HEK293 (cell line): ENCODE measurements around the gene UQCRFS1.

Source experiments
- CTCF ChIA-PET: fragments of 350-600 bp; formaldehyde crosslinking; extraction: SDS; loops from one replicate; lab custom pipeline; 2021; ENCODE audit warnings: antibody characterized with exemption; lab: Yijun Ruan, JAX
- POLR2A ChIA-PET: fragments of 300-600 bp; formaldehyde crosslinking; extraction: SDS; loops from one replicate; lab custom pipeline; 2020; ENCODE audit warnings: antibody characterized with exemption, inconsistent platforms; lab: Yijun Ruan, JAX
- H3K27ac ChIP-seq: fragments of 200-500 bp; sonication (Bioruptor generic); 2 replicates; pipeline ENCODE4 v1.5.1; 2014; ENCODE audit warnings: low read depth, low read length, control low read depth, inconsistent platforms; ENCODE audit errors: extremely low read depth
- H3K36me3 ChIP-seq, 2 experiments: fragments of 200-500 bp in 1 of 2; sonication (Bioruptor generic) in 1 of 2; 1 replicate in 1 of 2; 2 replicates in 1 of 2; pipeline ENCODE4 v1.5.1; 2014 to 2017; ENCODE audit warnings: inconsistent platforms in 2 of 2, low read length in 2 of 2; ENCODE audit not compliant: control insufficient read depth in 2 of 2, insufficient read depth in 1 of 2
- H3K4me1 ChIP-seq: fragments of 200-500 bp; sonication (Bioruptor generic); 2 replicates; pipeline ENCODE4 v1.5.1; 2014; ENCODE audit warnings: mild to moderate bottlenecking, low read length, inconsistent platforms; ENCODE audit not compliant: control insufficient read depth, insufficient read depth
- H3K4me3 ChIP-seq: 2 replicates; pipeline ENCODE4 v1.5.1; 2011; ENCODE audit warnings: low read depth, mild to moderate bottlenecking, control low read depth, low read length, moderate library complexity
- H3K9me3 ChIP-seq: fragments of 200-500 bp; sonication (Bioruptor generic); 2 replicates; pipeline ENCODE4 v1.5.1; 2014; ENCODE audit warnings: low read depth, low read length, inconsistent platforms; ENCODE audit not compliant: control insufficient read depth, insufficient read depth
- BCL11A ChIP-seq: fragments of 450-650 bp; formaldehyde crosslinking; IDR thresholded peaks from 2 replicates; pipeline ENCODE4 v1.5.1; 2016; ENCODE audit warnings: low read depth, missing biosample characterization, missing genetic modification characterization
- EGR2 ChIP-seq: fragments of 450-650 bp; formaldehyde crosslinking; IDR thresholded peaks from 2 replicates; pipeline ENCODE4 v1.5.1; 2016; ENCODE audit warnings: low read depth, missing biosample characterization, missing genetic modification characterization
- GLI2 ChIP-seq: fragments of 450-650 bp; formaldehyde crosslinking; IDR thresholded peaks from 2 replicates; pipeline ENCODE4; 2017; ENCODE audit warnings: missing biosample characterization, missing genetic modification characterization, low read depth, borderline replicate concordance
- KLF1 ChIP-seq: fragments of 450-650 bp; formaldehyde crosslinking; IDR thresholded peaks from 2 replicates; pipeline ENCODE4 v1.5.1; 2016; ENCODE audit warnings: missing biosample characterization, missing genetic modification characterization
- KLF8 ChIP-seq: fragments of 450-650 bp; formaldehyde crosslinking; IDR thresholded peaks from 2 replicates; pipeline ENCODE4 v1.5.1; 2016; ENCODE audit warnings: missing biosample characterization, missing genetic modification characterization
- SCRT1 ChIP-seq: fragments of 450-650 bp; formaldehyde crosslinking; IDR thresholded peaks from 2 replicates; pipeline ENCODE4 v1.5.1; 2016; ENCODE audit warnings: missing biosample characterization, missing genetic modification characterization, borderline replicate concordance
- SETDB1 ChIP-seq: IDR thresholded peaks from one replicate; pipeline ENCODE4 v1.6.1; 2017; ENCODE audit warnings: mild to moderate bottlenecking, low read length, moderate library complexity, mixed read lengths; ENCODE audit not compliant: insufficient read length
- ZBTB6 ChIP-seq: fragments of 450-650 bp; formaldehyde crosslinking; IDR thresholded peaks from 2 replicates; pipeline ENCODE4 v1.5.1; 2017; ENCODE audit warnings: missing biosample characterization, missing genetic modification characterization
- ZEB2 ChIP-seq: fragments of 450-650 bp; formaldehyde crosslinking; IDR thresholded peaks from 2 replicates; pipeline ENCODE4 v1.5.1; 2016; ENCODE audit warnings: missing biosample characterization, missing genetic modification characterization
- ZFP3 ChIP-seq: fragments of 450-650 bp; formaldehyde crosslinking; IDR thresholded peaks from 2 replicates; pipeline ENCODE4 v1.5.1; 2016; ENCODE audit warnings: low read depth, missing biosample characterization, missing genetic modification characterization
- ZNF133 ChIP-seq: fragments of 450-650 bp; formaldehyde crosslinking; IDR thresholded peaks from 2 replicates; pipeline ENCODE4 v1.5.1; 2016; ENCODE audit warnings: missing biosample characterization, missing genetic modification characterization
- ZNF174 ChIP-seq: fragments of 450-650 bp; formaldehyde crosslinking; IDR thresholded peaks from 2 replicates; pipeline ENCODE4 v1.5.0; 2017; ENCODE audit warnings: missing biosample characterization, mild to moderate bottlenecking, missing genetic modification characterization
- ZNF202 ChIP-seq: fragments of 450-650 bp; formaldehyde crosslinking; IDR thresholded peaks from 2 replicates; pipeline ENCODE4 v1.5.1; 2016; ENCODE audit warnings: missing biosample characterization, missing genetic modification characterization, borderline replicate concordance
- ZNF23 ChIP-seq: fragments of 450-650 bp; formaldehyde crosslinking; IDR thresholded peaks from 2 replicates; pipeline ENCODE4 v1.5.1; 2016; ENCODE audit warnings: missing biosample characterization, missing genetic modification characterization, borderline replicate concordance
- ZNF354C ChIP-seq: fragments of 450-650 bp; formaldehyde crosslinking; IDR thresholded peaks from 2 replicates; pipeline ENCODE4 v1.5.1; 2016; ENCODE audit warnings: missing biosample characterization, missing genetic modification characterization, low read depth, borderline replicate concordance
- ZNF48 ChIP-seq: fragments of 450-650 bp; formaldehyde crosslinking; IDR thresholded peaks from 2 replicates; pipeline ENCODE4 v1.5.1; 2016; ENCODE audit warnings: missing biosample characterization, missing genetic modification characterization
- ZNF501 ChIP-seq: fragments of 450-650 bp; formaldehyde crosslinking; IDR thresholded peaks from 2 replicates; pipeline ENCODE4 v1.5.1; 2016; ENCODE audit warnings: missing biosample characterization, missing genetic modification characterization
- ZNF555 ChIP-seq: fragments of 450-650 bp; formaldehyde crosslinking; conservative IDR thresholded peaks from 2 replicates; pipeline ENCODE4 v1.5.1; 2017; ENCODE audit warnings: missing biosample characterization, mild to moderate bottlenecking, missing genetic modification characterization, inconsistent platforms
- ZNF580 ChIP-seq: fragments of 450-650 bp; formaldehyde crosslinking; IDR thresholded peaks from 2 replicates; pipeline ENCODE4 v1.5.1; 2016; ENCODE audit warnings: missing biosample characterization, missing genetic modification characterization
- ZNF624 ChIP-seq: fragments of 450-650 bp; formaldehyde crosslinking; IDR thresholded peaks from 2 replicates; pipeline ENCODE4 v1.5.1; 2017; ENCODE audit warnings: missing biosample characterization, missing genetic modification characterization
- ZNF677 ChIP-seq: fragments of 450-650 bp; IDR thresholded peaks from 2 replicates; pipeline ENCODE4 v1.5.0; 2018; ENCODE audit warnings: missing biosample characterization, mild to moderate bottlenecking, missing genetic modification characterization, moderate library complexity
- ZNF704 ChIP-seq: fragments of 450-650 bp; formaldehyde crosslinking; IDR thresholded peaks from 2 replicates; pipeline ENCODE4 v1.5.1; 2016; ENCODE audit warnings: missing biosample characterization, missing genetic modification characterization
- ZNF777 ChIP-seq: fragments of 450-650 bp; formaldehyde crosslinking; IDR thresholded peaks from 2 replicates; pipeline ENCODE4 v1.5.1; 2017; ENCODE audit warnings: missing biosample characterization, missing genetic modification characterization, borderline replicate concordance
- ZNF785 ChIP-seq: fragments of 450-650 bp; formaldehyde crosslinking; IDR thresholded peaks from 2 replicates; pipeline ENCODE4 v1.5.1; 2016; ENCODE audit warnings: missing biosample characterization, missing genetic modification characterization
- ZNF792 ChIP-seq: fragments of 450-650 bp; formaldehyde crosslinking; IDR thresholded peaks from 2 replicates; pipeline ENCODE4 v1.5.1; 2016; ENCODE audit warnings: missing biosample characterization, missing genetic modification characterization
- ZSCAN18 ChIP-seq: fragments of 450-650 bp; formaldehyde crosslinking; IDR thresholded peaks from 2 replicates; pipeline ENCODE4 v1.5.1; 2016; ENCODE audit warnings: missing biosample characterization, missing genetic modification characterization
- TF ChIP-seq, protein P1 (sequence below): fragments of 450-650 bp; formaldehyde crosslinking; IDR thresholded peaks from 2 replicates; pipeline ENCODE4 v1.5.1; 2016; ENCODE audit warnings: missing biosample characterization, missing genetic modification characterization
- TF ChIP-seq, protein P2 (sequence below): fragments of 450-650 bp; formaldehyde crosslinking; IDR thresholded peaks from 2 replicates; pipeline ENCODE4 v1.5.1; 2016; ENCODE audit warnings: missing biosample characterization, missing genetic modification characterization

Gene UQCRFS1

DNA sequence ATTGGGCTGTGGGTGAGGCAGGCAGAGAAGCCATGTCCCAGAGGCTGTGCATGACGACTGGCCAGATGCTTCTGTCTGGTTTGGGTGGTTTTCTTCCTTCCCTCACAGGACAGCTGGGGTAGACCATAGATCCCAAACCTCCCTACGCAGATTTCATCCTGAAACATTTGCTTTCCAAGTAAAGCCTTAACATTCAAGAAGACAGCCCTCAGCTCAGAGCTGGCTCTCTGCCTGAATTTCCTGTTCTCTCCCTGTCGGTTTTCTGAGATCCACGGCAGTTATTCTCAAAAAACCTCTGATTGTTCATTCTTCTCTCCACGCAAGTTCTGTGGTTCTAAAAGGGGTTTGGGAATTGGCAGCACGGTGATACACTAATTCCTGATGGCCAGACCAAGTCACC, 25.3 kb downstream of the UQCRFS1 start:
- POLR2A ChIA-PET: no interaction called here
- H3K9me3 ChIP-seq: no peaks in the 10 kb centered on the region
- CTCF ChIA-PET: interaction anchor here (0.6 to 1.1 kb wide), 2 partner anchors 34 to 76 kb away, joined by 3 read pairs; no protein-coding TSS in a partner anchor
- H3K36me3 ChIP-seq: no peaks in the 10 kb centered on the region
- no peaks in the 10 kb centered on the region for H3K4me1 ChIP-seq
- H3K27ac ChIP-seq: no peak overlapping the region
- no peak overlapping the region for H3K4me3 ChIP-seq
- TF ChIP-seq ZNF677 (tag by site-specific recombination): no peak
- TF ChIP-seq ZNF777: no peak
- TF ChIP-seq, protein P1, sequence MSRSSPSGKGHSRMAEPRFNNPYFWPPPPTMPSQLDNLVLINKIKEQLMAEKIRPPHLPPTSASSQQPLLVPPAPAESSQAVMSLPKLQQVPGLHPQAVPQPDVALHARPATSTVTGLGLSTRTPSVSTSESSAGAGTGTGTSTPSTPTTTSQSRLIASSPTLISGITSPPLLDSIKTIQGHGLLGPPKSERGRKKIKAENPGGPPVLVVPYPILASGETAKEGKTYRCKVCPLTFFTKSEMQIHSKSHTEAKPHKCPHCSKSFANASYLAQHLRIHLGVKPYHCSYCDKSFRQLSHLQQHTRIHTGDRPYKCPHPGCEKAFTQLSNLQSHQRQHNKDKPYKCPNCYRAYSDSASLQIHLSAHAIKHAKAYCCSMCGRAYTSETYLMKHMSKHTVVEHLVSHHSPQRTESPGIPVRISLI (tag by site-specific recombination): no peak
- no peak for TF ChIP-seq SCRT1 (tag by site-specific recombination)
- TF ChIP-seq ZNF202 (tag by site-specific recombination): no peak
- TF ChIP-seq ZNF23 (tag by site-specific recombination): no peak
- no peak for TF ChIP-seq ZNF174 (tag by site-specific recombination)
- no peak for TF ChIP-seq KLF1 (tag by site-specific recombination)
- no peak for TF ChIP-seq ZNF704 (tag by site-specific recombination)
- no peak for TF ChIP-seq ZSCAN18 (tag by site-specific recombination)
- no peak for TF ChIP-seq ZNF354C (tag by site-specific recombination)
- TF ChIP-seq ZNF785 (tag by site-specific recombination): no peak
- TF ChIP-seq ZNF501 (tag by site-specific recombination): no peak
- TF ChIP-seq ZNF48: no peak

GRCh38 chr19:29185427-29185826, 27.5 kb downstream of the UQCRFS1 start:
- POLR2A ChIA-PET: no interaction called here
- no peak overlapping the region for H3K4me3 ChIP-seq
- CTCF ChIA-PET: interaction anchor here (1.0 to 1.4 kb wide), 3 partner anchors 75 to 101 kb away, joined by 3 to 4 read pairs (median 3); no protein-coding TSS in a partner anchor
- H3K4me1 ChIP-seq: no peaks in the 10 kb centered on the region
- H3K9me3 ChIP-seq: no peaks in the 10 kb centered on the region
- TF ChIP-seq ZNF580: no peak
- TF ChIP-seq, protein P2, sequence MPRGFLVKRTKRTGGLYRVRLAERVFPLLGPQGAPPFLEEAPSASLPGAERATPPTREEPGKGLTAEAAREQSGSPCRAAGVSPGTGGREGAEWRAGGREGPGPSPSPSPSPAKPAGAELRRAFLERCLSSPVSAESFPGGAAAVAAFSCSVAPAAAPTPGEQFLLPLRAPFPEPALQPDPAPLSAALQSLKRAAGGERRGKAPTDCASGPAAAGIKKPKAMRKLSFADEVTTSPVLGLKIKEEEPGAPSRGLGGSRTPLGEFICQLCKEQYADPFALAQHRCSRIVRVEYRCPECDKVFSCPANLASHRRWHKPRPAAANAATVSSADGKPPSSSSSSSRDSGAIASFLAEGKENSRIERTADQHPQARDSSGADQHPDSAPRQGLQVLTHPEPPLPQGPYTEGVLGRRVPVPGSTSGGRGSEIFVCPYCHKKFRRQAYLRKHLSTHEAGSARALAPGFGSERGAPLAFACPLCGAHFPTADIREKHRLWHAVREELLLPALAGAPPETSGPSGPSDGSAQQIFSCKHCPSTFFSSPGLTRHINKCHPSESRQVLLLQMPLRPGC (tag by site-specific recombination): no peak
- TF ChIP-seq ZNF792 (tag by site-specific recombination): no peak
- no peak for TF ChIP-seq BCL11A
- no peak for TF ChIP-seq SETDB1
- no peak for TF ChIP-seq ZNF23 (tag by site-specific recombination)
- no peak for TF ChIP-seq GLI2 (tag by site-specific recombination)
- no peak for TF ChIP-seq ZNF624 (tag by site-specific recombination)
- no peak for TF ChIP-seq ZBTB6 (tag by site-specific recombination)
- TF ChIP-seq ZFP3: no peak
- TF ChIP-seq ZNF555: no peak
- no peak for TF ChIP-seq EGR2 (tag by site-specific recombination)
- TF ChIP-seq ZNF133 (tag by site-specific recombination): no peak
- no peak for TF ChIP-seq ZNF704 (tag by site-specific recombination)
- no peak for TF ChIP-seq KLF8 (tag by site-specific recombination)
- no peak for TF ChIP-seq ZEB2 (tag by site-specific recombination)
- no peaks in the 10 kb centered on the region for H3K36me3 ChIP-seq
- H3K27ac ChIP-seq: no peak overlapping the region
